HG03135 (cell line): ENCODE data around the gene LPAR4.
"Not testable (repeated sequence)": the region's sequence is repeated elsewhere in the genome, so short reads cannot be mapped to it uniquely, and the experiment has no call there.

ENCODE experiments used
- ATAC-seq: cut with Tn5 transposase; IDR thresholded peaks from one replicate; pipeline ENCODE4 v1.9.1; 2021; ENCODE audit warnings: mild to moderate bottlenecking, moderate library complexity; ENCODE audit not compliant: unreplicated experiment

Gene LPAR4, protein sequence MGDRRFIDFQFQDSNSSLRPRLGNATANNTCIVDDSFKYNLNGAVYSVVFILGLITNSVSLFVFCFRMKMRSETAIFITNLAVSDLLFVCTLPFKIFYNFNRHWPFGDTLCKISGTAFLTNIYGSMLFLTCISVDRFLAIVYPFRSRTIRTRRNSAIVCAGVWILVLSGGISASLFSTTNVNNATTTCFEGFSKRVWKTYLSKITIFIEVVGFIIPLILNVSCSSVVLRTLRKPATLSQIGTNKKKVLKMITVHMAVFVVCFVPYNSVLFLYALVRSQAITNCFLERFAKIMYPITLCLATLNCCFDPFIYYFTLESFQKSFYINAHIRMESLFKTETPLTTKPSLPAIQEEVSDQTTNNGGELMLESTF

DNA sequence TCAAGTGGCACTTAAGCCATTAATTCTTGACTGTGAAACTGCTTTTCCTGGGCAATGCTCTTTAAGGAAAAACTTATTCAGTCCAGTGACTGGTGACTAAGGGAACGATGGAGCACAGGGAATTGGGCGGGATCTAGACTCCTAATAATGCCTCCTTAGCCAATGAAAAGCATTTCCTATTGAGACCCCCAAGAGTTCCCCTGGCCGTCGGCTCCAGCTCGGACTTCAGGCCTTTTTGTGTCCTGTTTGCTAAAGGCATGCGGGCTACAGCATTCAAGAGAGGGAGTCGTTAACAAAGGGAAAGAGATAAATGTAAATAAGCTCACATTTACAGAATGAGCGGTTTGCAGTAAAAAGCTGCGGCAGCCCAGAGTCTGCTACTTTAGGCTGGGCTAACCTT is at the start of gene LPAR4:
LPAR4 (plus strand) TSS at position 232 of the 400 bp plus-strand sequence. CDS start 7,150 bp downstream, outside the sequence.
- ATAC-seq, result no peak

DNA sequence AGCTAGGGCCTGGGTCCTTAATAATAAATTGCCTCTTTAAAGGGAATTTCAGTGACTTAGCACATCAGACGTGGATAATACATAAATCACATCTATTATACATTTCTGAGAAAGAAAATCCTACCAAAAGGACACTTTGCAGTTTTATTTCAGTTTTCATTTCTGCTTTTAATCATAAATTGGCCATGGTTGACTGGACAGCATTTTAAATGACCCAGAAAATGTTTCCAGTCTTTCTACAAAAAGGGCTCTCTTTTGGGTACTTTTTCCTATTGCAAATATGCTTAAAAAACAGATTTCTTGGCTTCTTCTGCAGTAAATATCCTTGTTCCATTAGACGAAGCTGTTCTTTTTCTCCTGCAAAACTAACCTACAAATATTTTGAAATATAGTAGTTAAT is 41.4 kb upstream of the LPAR4 start:
- no peak for ATAC-seq

DNA sequence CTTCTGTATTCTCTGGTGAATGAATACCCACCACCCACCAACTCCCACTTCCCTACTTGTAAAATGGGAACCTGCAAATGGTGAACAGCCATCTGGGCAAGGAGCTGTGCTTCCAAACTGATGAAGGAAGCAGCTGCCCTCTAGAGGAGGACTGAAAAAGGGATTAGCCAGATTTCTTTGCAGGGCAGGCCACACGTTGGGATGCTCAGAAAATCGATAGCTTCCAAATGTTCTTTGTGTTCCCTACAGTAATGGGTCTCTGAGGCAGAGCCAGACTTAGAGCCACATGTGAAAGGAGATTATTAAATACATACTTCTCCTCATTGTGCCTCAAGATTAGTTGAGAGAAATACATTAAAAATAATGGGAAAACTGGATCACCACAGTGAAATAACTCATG is 39.3 kb upstream of the LPAR4 start:
- ATAC-seq, result no peak

DNA sequence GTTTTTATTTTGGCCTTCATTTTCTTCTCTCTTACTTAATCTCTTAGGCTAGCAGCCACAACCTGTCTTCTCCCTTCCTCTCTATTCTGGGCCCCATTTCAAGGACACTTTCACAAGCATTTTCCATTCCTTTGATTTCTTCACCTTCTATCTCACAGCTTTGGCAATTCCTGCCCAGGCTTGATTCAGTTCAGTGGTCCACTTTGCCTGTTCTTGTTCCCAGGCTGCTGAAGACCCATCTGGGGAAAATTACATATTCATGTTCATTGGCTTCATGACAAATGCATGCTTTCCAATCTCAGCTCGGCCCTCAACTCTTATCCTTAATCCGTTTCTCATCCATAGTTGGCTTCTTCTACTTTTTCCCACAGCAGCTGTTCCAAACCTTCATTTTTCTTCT is 38.7 kb upstream of the LPAR4 start:
- ATAC-seq, result no peak

DNA sequence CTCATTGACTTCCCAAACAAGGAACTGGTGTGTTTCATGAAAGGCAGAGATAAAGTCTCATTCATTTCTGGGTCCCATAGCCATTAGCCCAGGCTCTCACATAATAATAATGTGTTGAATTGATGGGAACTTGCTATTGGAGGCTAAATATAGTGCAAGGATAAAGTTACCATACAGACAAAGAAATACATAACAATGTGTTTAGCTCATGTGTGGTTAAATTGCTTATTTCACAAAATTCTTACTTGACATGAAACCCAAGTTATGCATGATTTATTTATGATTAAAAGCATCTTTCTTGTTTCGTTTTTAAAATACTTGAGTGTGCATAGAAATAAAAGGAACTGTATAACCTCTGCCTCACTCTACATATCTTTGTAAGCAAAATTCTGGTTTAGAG is 37.3 kb upstream of the LPAR4 start:
- ATAC-seq, result no peak

DNA sequence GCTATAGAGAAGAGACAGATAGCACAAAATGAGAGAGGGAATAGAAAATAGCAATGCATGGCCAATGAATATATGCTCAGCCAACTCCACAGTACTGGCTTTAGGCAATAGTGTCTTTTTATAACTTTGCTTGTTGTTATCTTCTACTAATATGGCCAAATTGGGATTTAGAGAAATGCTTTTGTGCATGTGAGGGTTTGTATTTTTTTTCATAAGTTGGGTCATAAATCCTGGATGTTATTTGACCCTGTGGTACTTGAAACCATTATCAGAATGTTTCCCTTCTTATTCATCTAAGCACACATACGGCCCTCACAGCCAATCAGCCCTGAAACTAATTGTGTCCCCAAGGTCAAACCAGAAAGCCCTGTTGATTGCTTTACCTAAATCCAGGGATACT is 35.2 kb upstream of the LPAR4 start:
- ATAC-seq, result no peak

DNA sequence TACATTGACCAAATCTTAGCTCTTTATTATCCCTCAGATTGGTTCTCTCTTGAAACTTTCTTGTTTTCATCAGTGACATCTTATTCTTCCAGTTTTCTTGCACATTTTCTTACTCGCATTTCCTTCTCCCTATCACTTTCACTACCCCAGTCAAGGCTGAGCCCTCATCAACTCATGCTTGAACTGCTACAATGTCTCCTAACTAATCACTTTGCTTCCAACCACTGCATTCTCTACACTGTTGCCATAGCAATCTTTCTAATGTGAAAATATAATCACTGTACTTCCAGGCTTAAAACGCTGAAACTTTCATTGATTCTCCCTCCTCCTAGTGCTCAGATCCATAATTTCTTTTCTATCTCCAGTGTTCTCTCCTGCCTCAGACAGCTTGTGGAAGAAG is 22.2 kb upstream of the LPAR4 start:
- ATAC-seq, result no peak

DNA sequence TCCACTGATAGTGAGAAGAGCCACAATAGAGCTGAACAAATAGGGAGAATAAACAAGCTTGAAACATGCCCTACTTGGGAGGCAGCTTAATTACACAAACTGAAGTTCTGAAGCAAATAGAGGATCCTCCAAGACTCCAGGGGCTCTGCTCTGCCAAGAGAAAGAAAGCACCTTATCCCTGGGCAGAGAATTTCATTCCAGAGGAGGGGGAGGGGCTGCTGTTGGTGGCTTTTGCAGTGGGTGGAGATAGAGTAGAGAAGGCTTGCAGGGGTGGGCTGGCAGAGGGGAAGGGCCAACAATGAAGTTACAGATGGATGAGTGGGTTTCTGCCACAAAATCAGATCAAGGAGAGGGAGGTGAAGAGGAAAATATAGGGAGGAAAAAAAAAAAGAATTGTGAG is 1.0 kb upstream of the LPAR4 start:
- no peak for ATAC-seq

DNA sequence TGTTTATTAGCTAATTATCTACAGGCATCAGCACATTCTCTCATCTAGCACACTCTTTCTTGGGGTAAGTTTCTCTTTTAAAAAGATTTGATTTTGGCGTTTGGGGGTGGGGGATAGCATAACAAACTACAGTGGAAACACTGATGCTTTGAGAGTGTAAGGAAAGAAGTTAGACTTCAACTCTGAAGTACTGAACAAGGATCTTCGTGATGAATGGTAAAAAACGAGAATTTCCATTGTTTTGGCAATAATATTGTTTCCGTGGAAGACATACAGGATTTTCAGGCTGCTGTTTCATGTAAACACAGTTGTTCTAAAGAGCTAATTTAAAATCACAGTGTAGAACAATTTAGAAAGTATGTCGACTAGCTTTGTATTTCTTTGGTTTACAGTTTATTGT is 451 bp downstream of the LPAR4 start:
- no peak for ATAC-seq

DNA sequence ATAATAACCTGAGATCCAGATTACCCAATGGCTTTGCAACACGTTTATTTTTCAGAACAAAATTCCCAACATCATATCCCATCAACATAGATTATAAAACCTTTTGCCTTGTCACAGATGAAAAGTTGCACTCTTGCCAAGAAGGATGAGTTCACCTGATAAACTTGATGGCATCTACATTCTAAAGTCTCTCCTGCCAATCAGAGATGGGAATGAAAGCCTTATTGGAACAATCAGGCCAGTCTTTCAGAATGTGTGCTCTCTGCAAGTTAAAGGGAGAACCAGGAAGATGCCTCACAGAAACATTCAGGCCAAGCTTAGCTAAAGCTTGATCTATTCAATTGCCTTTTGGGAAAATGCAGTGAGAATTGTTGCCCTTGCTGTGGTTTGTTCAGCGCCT is 1.3 kb downstream of the LPAR4 start:
- ATAC-seq, result no peak

DNA sequence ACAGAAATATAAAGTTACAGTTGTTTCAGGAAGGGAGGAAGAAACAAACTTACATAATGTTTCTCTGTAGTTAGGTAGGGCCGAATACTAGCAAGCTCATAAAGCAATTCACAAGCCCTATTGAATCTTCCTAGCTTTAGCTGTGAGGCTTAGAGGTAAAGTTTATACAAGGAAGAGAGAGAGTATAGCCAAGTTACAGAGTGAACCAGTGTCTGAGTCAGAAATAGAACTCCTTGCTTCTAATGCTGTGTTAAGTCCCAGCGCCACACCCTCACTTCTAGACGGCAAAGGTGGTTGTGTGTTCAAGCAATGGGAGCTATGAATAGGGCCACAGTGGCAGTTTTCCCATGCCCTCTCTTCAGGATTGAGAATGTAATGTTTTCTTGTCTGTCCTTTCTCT is 6.1 kb downstream of the LPAR4 start:
- ATAC-seq, result no peak

DNA sequence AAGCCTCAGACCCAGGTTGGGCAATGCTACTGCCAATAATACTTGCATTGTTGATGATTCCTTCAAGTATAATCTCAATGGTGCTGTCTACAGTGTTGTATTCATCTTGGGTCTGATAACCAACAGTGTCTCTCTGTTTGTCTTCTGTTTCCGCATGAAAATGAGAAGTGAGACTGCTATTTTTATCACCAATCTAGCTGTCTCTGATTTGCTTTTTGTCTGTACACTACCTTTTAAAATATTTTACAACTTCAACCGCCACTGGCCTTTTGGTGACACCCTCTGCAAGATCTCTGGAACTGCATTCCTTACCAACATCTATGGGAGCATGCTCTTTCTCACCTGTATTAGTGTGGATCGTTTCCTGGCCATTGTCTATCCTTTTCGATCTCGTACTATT is 7.4 kb downstream of the LPAR4 start:
- ATAC-seq, result peak; percentile 91

DNA sequence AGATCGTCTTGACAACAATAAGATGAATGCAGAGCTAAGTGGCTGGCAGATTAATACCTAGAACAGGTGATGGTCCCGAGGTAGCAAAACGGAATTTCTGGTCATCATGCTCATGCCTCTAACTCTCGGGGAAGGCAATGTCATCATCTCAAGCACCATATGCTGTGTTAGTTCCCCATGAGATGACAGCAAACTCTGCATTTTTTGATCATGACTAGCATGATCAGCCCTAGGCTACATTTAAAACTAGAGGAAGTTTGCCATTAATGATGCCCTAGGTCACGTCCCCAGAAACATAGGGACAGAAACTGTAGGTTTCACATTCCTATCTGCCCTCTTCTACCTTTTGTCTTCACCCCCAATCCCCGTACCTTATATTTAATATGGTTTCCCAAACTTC is 11.6 kb downstream of the LPAR4 start:
- no peak for ATAC-seq

DNA sequence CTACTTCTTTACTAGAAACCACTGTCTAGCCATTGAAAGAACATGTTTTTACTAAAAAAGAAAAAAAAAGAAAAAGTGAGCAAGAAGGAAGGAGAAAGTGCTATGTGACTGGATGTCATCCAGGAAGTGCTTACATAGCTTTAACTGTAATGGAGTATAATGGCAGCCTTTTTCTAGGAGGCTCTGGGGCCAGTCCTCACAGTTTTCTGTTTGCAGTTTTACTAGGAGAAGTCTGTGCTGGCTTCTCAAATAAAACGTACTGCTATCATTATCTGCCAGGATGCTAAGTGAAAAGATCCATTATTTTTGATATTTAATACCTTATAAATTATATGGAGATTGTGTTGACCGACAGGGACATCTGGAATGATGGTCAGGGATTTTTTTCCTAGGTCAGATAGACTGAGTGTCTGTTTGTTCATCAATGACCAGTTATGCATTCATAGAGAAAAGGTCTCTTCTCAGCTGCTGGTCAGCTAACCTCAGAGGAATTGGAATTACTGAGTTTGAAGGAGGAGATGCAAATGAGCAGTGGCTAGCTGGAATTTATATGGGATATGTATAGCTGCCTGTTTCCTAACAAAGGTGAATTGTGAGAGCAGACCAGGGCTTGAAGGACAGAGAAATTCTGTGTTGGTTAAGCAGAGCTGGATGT is 21.7 kb downstream of the LPAR4 start:
- no peak for ATAC-seq

DNA sequence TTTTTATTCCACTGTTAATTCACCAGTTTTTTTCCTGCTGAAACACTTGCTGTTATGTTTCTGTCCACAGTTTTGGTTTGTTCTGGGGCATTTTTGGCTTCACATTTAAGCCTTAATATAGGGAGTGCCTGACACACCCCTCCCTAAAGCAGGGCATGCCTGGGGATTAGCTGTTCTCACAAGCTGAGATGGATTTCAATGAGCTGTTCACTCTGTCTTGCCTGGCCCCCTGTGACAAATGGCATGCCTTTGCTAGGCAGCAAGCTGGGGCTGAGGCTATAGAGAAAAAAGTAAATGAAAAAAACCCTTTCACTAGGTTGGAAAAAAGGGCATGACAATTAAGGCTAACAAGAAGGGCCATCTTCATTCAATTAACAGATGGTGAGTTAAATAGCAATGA is 22.4 kb downstream of the LPAR4 start:
- ATAC-seq, result no peak

DNA sequence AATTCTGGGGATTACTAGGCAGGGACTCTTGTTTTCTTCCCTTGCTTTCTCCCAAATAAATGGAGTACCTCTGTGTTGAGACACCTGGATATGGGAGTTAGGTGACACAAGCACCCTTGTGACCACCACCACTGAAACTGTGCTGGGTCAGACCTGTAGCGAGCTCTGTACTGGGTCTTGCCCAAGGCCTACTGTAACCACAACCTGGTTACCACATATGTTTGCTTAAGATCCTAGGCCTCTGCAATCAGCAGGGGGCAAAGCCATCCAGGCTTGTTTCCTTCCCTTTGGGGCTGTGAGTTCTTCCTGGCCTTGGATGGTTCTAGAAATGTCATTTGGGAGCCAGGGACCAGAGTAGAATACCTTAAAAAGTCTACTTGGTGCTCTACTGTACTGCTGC is 49.4 kb downstream of the LPAR4 start:
- no peak for ATAC-seq

DNA sequence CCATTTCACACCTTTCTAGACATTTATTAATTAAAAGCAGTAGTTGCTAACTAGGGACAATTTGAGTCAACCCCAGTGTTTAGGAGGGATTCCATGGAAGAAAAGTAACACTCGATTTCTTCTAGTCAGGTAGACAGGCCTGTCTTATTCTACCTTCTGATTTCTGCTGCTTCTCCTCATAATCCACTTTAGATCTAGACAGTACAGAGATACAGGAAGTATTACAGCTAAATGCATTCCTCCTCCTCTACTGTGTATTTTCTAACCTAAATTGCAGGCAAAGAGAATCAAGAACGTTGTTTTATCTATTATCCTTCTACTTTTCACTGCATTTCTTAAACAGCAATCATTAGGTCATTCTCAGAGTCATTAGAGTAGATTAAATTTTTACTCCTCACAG is 52.6 kb downstream of the LPAR4 start:
- ATAC-seq, result no peak

DNA sequence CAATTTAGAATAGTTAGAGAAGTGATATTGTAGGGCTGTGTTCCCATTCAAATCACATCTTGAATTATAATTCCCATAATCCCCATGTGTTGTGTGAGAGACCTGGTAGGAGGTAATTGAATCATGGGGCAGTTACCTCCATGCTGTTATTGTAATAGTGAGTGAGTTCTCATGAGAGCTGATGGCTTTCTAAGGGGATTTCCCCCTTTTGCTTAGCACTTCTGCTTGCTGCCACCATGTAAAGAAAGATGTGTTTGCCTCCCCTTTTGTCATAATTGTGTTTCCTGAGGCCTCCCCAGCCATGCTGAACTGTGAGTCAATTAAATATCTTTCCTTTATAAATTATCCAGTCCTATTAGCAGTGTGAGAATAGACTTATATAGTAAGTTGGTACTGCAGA is 53.2 kb downstream of the LPAR4 start:
- no peak for ATAC-seq

DNA sequence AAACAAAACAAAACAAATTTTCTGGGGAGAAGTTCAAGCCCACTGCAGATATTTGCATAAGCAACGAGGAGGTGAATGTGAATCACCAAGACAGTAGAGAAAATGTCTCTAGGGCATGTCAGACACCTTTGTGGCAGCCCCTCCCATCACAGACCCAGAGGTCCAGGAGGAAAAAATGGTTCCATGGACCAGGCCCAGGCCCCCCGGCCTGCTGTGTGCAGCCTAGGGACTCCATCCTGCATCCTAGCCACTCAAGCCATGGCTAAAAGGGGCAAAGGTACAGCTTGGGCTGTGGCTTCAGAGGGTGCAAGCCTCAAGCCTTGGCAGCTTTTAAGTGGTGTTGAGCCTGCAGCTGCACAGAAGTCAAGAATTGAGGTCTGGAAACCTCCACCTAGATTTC is 54.0 kb downstream of the LPAR4 start:
- no peak for ATAC-seq

DNA sequence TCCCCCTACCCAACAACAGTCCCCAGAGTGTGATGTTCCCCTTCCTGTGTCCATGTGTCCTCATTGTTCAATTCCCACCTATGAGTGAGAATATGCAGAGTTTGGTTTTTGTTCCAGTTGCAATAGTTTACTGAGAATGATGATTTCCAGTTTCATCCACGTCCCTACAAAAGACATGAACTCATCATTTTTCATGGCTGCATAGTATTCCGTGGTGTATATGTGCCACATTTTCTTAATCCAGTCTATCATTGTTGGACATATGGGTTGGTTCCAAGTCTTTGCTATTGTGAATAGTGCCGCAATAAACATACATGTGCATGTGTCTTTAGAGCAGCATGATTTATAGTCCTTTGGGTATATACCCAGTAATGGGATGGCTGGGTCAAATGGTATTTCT is 55.0 kb downstream of the LPAR4 start:
- ATAC-seq, result not testable (repeated sequence)
